DMS153 treated with DMSO at 0.1 percent for 48 hours (cell line): ENCODE data around the gene GHRHR.
A peak's percentile ranks its signal among the peaks of the same experiment; 100 is the strongest.

ENCODE experiments used
- DNase-seq: peaks from one replicate; lab custom pipeline; 2025; ENCODE audit not compliant: unreplicated experiment; lab: John Stamatoyannopoulos, UW

Gene GHRHR

DNA sequence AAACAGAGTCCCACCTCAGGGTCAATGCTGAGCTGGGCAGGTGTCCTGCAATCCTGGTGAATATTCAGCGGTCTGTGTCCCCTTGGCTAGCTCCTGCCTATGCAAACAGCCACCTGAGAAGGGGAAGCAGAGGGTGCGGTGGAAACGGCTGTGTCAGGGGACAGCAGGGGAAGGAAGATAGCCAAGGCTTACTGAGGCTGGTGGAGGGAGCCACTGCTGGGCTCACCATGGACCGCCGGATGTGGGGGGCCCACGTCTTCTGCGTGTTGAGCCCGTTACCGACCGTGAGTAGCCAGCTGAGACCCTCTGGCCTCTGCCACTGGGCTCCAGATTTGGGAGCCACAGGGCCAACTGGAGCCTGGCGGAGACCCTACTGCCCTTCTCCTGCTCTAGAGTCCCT is at the start of gene GHRHR:
TSS of gene GHRHR (plus strand) at position 112 of the 400 bp plus-strand sequence. CDS start at position 228, 116 bp downstream.
- no peak for DNase-seq

DNA sequence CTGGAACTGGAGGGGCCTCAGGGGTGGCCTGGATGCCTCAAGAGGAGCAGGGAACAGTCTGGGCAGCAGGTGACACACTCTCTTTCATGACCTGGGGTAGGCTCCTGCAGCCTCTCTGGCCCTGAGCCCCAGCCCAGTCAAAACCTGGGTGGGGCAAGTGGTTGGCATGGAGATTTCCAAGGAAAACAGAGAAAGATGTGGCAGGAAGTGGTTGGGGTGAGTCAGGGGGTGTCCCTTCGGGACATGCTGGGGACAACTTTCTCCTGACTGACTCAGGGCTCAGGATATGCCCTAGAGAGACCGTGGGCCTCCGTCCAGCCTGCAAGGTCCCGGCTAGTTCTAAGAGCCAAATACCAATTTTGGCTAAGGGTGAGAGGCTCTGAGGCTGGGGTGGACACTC is 49.2 kb upstream of the GHRHR start:
- DNase-seq: no peak

DNA sequence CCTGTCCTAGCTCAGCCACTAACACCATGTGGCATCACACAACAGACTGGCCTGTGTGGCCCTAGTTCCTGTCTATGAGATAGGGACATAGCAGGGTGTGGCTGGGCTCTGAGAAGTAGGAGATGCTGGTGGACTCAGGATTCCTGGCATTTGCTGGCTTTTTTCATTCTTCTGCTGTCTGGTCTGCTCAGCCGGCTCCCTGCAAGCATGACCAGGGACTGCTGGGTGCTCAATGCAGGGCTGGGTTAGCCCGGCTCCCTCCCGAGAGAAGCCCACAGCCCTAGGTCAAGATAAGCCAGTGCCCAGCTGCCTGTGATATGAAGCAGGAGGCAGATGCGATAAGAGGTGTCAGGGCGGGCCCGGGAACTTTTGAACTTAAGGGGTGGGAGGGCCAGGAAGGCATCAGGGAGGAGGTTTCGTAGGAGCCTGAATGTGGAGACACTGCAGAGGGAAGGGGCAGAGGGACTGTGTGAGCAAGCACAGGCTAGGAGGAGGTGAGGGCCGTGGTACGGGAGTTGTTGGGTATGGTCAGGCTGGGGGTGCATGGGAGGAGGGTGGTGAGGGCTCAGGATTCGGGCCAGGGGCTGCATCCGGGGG is 48.6 kb upstream of the GHRHR start:
- no peak for DNase-seq

DNA sequence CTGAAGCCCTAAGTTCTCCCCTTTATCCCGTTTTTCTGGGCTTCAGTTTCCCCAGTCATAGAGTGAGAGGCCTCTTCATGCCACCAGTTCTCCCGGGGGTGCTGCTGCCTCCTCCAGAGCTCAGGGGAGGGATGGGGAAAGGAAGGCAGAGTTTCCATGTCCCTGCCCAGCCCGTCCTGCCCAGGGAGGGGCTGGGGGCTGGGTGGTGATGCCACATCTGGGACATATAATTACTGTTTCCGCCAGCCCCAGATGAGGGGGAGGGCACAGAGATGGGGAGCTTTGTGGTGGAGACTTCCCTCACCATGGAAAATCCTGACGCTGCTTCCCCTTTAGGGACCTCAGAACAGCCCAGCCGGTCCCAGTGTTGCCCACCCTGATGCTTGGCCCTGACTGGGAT is 48.0 kb upstream of the GHRHR start:
- DNase-seq: no peak

DNA sequence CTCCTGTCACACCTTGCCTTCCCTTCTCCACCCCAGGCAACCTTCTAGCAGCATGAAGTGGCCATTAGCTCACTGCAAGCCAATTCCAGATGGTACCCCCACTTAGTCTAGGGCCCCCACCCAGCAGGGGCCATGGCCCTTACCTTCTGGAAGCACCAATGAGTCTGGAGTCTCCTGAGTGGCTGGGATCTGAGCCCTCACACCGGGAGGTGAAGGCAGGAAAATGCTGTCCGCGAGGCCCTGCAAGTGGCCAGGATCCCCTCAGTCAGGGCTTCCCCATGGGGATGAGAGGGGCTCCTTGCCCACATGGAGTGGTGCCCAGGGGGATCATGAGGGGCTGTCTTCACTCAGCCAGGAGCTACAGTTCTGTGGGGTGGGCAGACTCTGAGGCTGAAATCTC is 47.5 kb upstream of the GHRHR start:
- DNase-seq: no peak

DNA sequence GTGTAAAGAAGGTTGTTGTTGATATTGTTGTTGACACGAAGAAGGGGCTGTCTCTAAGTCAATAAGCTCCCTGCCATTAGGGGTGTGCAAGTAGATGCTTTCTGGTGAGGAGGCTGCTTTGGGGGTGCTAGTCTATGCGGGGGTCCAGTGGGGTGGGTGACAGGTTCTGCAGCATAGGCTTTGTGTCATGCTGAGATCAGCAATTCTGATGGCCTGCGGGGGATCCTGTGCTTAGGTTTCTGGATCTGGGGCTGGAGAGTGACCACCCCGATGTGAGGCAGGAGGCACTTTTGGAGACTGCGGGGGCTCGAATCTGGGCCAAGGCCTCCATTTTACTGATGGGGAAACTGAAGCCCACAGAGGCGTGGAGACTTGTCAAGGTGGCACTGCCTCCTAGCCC is 47.0 kb upstream of the GHRHR start:
- DNase-seq: no peak

DNA sequence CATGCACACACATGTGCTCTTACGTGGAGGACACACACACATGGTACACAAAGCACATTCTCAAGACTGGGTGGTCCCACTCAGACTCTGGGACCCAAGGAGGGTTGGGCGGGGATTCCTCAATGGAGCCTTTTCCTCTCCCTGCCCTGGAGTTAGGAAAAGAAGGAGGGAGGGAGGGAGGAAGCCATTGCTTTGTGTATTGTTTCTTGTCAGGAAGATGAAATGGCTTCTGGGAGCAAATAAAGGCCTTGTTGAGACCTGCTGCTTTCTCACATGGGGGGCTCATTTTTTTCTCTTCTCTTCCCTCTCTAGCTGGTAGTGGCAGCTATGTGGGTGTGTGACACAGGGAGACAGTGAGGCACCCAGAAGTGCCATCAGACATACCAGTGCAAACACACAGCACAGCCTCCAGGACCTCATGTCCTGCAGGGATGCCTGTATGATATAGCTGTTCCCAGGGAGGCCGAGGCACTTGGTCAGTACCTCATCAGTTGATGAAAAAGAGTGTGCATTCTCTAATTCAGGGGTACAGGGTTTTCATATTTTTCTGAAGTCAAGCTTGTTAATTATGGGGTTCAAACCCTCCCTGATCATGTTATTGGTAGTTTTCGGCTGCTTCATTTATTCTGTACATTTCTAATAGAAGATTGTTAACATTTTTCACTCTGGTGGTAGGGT is 46.4 kb upstream of the GHRHR start:
- no peak for DNase-seq

DNA sequence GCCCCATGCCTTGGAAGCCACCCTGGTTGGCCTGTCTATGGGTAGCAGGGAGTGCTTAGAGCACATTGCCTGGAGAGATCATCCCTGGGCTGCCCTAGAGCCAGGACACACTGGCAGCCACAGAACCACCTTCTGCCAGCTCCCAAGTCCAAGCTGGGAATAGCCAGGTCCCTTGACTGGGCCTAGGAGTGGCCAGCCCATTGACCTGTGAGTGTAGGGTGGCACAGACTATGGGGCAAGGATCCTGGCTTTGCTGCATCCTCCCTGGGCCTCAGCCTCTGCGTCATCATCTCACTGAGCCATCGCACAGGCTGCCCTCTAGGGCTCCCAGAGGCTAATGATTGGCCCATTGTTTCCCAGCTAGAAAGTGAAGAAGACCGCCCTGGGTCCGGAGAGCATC is 45.1 kb upstream of the GHRHR start:
- DNase-seq: no peak

DNA sequence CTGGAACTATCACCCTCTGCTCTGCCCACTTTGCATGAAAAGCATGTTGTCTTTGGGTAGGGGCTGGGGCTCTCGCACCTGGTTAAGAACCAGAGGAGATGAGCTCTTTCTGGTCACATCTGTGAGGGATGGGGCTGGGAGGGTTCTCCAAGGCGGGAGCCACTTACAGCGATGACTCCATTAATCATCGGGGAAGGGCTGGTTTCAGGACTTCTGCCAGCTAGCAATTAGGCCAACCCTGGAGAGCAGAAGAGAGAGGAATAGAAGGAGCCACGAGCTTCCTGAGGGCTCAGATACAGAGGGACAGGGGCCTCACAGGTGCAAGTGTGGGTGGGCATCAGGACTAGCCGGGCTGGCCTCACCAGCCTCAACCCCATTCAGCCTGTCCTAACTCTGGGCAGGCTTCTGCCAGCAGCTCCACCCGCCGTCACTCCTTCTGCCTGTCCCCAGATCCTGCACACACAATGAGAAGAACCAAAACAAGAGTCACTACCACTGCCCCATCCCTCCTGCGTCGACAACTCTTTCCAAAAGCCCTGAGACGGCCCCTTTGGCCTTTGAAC is 43.7 kb upstream of the GHRHR start:
- DNase-seq: peak; percentile 8

DNA sequence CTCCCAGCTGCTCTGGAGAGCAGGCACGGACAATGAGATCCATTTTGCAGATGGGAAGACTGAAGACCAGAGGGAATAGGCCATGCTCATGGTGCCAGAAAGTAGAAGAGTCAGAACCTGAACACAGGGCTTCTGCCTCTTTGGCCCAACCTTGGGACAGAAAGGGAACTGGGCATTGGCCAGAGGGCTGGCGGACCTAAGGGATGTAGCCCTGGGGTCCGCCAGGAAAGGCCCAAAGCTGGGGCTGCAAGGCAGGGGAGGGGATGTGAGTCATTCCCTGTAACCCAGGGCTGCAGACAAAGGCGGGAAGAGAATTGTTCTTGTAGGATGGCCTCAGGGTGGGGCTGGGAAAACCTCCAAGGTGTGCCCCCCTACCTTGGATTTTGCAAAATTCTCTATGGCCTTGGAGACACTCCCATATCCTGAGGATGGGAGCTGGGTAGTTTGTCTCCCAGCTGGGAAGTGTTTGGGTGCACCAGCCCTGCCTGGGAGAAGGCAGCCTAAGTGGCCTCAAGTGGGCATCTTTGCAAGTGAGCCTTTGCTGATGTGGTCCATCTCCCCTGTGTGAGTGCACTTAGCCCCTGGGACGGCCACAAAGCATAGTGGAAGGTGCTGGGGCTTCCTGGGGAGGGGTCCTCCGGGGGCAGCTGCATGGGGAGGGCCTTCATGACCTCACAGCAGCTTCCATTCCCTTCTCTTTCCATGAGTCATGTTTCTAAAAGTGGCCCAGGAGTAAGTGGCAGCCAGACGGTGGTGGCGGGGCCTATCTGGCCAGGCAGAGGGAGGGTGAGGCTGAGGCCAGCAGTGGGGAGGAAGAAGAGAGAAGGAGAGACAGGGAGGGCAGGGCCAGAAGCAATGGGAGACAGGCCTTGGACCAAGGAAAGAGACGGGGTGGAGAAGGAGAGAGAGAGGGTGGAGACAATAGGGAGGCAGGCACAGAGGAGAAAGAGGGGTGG is 42.9 kb upstream of the GHRHR start:
- no peak for DNase-seq

DNA sequence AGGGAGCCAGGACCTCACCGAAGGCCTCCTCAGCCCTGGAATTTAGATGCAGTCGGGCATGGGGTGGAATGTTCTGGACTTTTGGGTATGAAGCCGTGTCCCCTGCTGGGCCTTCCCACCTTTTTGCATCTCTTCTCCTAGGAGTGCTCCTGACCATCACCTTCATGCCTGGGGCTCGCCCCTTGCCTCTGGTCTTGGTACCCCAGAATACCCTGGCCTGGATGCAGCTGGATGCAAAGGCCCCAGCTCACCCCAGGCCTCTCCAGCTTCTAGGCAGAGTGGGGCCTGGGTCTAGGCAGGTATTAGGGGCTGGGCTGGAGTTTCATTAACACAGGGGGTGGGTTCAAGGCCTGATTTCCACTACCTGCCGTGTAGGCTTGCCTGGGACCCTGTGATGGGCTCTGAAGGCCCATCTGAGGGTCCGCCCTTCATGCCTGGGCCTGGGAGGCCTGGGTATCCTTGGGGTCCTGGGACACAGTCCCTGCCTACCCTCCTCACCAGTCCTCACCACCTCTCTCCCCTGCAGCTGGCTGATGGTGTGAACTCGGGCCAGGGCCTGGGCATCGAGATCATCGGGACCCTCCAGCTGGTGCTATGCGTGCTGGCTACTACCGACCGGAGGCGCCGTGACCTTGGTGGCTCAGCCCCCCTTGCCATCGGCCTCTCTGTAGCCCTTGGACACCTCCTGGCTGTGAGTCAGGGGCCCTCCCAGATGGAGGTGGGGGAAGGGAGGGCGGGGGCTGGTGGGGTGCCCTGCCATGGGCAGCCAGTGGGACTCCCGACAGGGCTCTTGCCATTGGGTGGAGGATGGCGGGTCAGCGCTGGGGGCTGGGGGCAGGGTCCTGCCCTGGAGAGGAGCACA is 42.0 kb upstream of the GHRHR start:
- no peak for DNase-seq

DNA sequence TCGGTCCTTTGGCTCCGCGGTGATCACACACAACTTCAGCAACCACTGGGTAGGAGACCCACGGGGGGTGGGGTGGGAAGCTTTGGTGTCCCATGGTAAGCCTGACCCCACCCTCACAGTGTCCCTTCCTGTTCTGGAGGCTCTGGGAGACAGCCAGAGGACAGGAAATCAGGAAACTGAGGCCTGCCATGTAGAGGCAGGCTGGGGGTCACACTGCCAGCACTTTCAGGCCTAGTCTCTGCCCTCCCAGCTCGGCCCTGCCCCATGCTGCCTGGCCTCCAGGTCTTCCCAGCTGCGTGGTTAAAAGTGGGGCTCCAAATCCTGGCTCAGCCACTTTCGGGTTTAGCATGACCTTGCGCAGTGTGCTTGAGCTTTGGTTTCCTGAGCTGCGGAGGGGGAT is 41.2 kb upstream of the GHRHR start:
- DNase-seq: no peak

DNA sequence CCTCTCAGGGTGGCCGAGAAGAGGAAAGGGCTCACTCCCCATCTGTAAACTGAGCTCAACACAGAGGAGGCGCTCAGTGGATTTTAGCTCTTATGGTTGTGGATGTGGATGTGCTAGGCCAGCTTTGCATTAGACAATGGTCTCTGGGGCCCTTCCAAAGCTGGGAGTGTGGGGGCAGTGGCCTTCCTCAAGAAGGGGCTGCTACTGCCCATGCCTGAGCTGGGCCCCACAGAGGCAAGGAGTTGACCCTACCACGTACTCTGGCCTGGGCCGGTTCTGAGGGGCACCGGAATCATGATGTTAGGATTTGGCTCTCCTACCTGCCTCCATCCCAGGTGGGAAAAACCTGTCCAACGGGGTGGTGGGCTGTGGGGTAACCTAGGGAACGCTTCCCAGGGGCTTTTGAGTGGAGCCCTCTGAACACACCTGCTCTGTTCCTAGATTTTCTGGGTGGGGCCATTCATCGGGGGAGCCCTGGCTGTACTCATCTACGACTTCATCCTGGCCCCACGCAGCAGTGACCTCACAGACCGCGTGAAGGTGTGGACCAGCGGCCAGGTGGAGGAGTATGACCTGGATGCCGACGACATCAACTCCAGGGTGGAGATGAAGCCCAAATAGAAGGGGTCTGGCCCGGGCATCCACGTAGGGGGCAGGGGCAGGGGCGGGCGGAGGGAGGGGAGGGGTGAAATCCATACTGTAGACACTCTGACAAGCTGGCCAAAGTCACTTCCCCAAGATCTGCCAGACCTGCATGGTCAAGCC is 40.6 kb upstream of the GHRHR start:
- DNase-seq: no peak

DNA sequence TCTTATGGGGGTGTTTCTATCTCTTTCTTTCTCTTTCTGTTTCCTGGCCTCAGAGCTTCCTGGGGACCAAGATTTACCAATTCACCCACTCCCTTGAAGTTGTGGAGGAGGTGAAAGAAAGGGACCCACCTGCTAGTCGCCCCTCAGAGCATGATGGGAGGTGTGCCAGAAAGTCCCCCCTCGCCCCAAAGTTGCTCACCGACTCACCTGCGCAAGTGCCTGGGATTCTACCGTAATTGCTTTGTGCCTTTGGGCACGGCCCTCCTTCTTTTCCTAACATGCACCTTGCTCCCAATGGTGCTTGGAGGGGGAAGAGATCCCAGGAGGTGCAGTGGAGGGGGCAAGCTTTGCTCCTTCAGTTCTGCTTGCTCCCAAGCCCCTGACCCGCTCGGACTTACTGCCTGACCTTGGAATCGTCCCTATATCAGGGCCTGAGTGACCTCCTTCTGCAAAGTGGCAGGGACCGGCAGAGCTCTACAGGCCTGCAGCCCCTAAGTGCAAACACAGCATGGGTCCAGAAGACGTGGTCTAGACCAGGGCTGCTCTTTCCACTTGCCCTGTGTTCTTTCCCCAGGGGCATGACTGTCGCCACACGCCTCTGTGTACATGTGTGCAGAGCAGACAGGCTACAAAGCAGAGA is 39.9 kb upstream of the GHRHR start:
- DNase-seq: no peak

DNA sequence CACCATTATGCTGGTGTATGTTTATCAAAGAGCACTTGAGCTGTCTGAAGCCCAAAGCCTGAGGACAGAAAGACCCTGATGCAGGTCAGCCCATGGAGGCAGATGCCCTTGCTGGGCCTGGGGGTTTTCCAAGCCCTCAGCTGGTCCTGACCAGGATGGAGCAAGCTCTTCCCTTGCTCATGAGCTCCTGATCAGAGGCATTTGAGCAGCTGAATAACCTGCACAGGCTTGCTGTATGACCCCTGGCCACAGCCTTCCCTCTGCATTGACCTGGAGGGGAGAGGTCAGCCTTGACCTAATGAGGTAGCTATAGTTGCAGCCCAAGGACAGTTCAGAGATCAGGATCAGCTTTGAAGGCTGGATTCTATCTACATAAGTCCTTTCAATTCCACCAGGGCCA is 39.1 kb upstream of the GHRHR start:
- no peak for DNase-seq

DNA sequence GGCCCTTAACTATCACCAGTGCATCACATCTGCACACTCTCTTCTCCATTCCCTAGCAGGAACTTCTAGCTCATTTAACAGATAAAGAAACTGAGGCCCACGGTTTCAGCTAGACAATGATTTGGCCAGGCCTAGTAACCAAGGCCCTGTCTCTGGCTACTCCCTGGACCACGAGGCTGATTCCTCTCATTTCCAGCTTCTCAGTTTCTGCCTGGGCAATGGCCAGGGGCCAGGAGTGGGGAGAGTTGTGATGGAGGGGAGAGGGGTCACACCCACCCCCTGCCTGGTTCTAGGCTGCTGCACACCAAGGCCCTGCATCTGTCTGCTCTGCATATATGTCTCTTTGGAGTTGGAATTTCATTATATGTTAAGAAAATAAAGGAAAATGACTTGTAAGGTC is 38.6 kb upstream of the GHRHR start:
- no peak for DNase-seq

DNA sequence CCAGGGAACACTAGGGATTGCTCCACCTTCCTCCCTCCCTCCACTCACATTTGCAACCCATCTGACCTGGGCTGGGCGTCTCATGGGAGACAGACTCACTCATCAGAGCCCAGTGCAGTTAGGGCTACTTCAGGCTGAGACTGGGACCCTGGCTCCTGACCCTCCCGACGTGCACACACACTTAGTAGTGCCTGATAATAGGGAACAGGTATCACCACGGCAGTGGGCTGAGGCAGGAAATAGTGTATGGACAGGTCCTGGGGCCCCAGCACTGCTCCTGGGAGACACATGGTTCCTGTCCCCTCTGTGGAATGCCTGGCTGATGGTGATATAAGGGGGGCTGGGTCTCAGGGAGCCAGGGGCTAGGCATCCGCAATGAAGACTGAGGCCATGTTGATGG is 37.8 kb upstream of the GHRHR start:
- DNase-seq: no peak

DNA sequence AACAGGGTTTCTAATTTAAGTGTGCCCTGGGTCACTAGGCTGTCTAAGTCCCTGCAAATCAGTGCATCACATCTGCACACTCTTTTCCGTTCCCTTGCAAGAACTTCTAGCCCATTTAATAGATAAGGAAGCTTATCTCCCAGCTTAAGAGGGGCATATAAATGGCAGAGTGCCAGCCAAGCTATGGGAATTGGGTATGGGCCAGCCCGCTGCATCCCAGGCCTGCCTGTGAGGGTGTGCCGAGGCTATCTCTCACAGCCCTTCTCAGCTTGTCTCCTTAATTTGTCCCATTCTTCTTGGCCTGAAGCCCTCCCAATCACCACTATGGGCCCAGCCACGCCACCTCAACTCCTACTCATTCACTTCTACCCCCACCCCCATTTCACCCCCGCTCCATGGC is 37.4 kb upstream of the GHRHR start:
- DNase-seq: no peak

DNA sequence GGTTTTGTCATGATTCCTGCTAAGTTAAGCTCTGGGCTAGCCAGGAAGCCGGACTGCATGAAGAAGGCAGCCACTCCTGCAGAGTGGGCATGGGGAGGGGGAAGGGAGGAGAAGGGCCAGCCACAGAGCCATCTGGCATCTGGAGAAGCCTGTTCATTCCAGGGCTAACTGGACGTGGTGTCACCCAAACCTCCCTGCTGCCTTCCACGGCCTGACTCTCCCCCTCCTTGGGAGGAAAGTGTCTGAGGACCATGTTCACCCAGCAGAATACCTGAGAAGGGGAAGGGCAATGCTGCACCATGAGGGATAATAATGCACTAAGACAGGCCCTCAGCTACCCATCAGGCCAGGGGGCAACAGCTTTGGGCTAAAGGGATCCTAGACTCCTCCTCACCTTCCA is 36.7 kb upstream of the GHRHR start:
- no peak for DNase-seq

DNA sequence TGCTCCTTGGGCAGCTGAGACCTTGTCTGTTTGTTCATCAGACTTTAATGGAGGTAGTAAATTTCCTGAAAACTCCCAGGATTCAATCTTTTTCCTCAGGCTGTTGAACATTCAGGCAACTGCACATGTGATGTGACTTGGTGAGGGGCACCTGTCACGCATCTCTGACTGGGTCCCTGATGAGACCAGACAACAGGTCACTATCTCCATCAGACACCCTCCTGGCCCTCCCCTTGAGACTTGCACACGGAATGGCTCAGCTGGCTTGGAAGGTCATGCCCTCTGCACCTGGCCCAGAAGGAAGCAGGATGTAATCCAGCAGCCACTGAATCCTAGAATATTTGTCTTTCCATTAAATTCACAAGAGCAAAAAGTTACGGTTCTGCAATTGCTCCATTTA is 36.2 kb upstream of the GHRHR start:
- no peak for DNase-seq
